Stimulated activated CD8-positive, alpha-beta memory T cell treated with anti-CD3 and anti-CD28 coated beads, Interleukin-12 subunit alpha, Interleukin-12 subunit beta, amount 100 ng/mL, for 4 hours (primary cell): ENCODE data around the gene SEM1.
A peak's percentile ranks its signal among the peaks of the same experiment; 100 is the strongest.
"Not testable (repeated sequence)": the region's sequence is repeated elsewhere in the genome, so short reads cannot be mapped to it uniquely, and the experiment has no call there.

Source experiments
- DNase-seq: peaks from one replicate; pipeline ENCODE4 v3.0.0-alpha.2; 2020; ENCODE audit warnings: low read depth

SEM1 gene

DNA sequence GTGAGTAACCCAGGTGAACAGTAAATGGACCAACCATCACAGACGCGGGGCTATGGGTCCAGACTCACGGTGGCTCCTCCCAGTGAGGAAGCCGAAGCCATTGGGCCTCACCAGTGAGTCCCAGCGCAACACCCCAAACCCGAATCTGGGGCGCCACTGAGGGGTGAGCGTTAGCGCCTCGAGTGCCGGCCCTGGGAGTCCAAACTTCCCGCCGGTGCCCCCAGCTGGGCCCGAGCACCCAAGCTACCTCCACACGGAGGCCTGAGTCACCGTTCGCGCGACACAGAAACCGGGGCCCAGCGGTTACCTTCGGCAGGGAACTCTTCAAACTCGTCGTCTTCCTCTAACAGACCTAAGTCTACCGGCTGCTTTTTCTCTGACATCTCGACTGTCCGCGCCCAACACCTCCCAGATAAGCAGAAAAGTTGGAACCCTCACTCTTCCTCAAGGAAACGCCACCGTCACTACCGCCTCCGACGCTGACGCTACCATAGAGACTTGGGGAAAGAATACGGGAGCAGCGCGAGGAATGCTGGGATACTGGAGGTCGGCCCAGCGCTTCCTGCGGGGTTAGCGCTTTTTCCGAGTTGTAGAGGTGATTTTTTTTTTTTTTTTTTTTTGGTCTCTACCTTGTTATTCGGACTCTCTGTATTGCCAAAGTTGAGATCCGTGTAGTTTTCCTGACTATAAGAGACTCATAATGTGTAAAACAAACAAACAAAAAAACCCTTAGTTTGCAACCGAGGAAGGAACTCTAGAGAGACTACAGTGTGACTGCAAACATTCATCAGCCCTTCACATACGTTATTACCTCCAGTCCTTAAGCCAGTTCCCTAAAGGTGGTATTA, at the start of gene SEM1:
SEM1 (minus strand) TSS at position 466 of the 848 bp plus-strand sequence; CDS start at position 383, 83 bp downstream.
- peak; percentile 42 for DNase-seq

DNA sequence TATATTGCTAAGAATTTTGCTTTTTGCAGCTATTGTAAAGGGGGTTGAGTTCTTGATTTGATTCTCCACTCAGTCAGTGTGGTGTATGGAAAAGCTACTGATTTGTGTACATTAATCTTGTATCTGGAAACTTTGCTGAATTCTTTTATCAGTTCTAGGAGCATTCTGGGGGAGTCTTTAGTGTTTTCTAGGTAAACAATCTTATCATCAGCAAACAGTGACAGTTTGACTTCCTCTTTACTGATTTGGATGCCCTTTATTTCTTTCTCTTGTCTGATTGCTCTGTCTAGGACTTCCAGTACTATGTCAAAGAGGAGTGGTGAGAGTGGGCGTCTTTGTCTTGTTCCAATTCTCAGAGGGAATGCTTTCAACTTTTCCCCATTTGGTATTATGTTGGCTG, 48.2 kb upstream of the SEM1 start:
- DNase-seq, result not testable (repeated sequence)

DNA sequence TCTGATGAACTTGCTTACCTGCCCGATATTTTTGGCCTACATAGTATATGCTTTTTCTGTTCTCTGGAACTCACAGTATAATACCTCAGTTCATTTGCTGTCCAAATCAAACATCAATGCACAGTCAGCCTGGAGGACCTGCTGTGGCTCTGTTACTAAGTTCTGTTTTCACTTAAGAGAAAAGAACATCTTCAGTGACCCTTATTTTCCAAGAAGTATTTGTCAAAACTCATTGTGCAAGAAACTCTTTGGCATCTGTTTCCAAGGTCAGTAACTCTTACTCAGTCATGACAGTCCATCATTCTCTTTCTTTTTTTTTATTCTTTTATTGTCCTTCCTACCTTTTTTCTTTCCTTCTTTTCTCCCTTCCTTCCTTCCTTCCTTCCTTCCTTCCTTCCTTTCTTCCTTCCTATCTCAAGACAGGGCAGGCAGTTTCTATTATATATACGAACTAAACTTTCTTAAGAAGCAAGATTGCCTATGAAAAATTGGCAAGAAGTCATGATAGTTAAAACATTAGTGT, 37.8 kb upstream of the SEM1 start:
- no peak for DNase-seq

DNA sequence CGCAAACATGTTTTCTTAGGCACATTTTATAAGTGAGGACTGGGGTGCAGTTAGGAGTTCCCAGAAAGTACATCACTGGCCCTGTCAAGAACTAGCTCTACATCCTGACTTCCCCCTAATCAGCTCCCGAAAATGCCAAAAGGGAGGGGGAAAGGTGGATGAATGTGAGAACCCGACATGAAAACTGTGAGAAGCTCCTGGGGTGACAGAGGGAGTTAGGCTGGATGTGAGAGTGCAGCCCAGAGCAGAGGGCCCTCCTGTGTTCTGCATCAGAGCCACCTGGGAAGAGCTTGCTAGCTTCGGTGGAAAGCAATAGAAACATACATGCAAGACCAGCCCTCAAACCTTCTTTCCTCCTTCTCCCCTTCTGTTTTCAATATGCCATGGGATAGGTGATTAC, 30.5 kb upstream of the SEM1 start:
- no peak for DNase-seq

DNA sequence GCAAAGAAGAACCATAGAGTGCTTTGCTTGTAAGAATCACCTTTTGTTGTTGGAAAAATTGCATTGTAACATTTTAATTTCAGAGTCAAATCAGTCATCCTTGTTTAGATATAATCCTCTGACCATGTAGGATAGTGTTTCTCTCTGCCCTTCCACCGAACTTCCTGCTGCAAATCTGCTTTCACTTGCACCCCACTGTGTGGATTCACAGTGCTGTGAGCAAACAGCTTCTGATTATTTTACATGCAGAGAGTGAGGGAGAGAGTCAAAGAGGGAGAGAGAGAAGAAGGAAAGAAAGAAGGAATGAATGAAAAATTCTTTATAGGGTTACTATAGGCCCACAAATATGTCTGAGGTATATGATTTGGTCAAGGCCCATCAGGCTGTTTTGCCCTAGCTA, 30.0 kb upstream of the SEM1 start:
- no peak for DNase-seq

DNA sequence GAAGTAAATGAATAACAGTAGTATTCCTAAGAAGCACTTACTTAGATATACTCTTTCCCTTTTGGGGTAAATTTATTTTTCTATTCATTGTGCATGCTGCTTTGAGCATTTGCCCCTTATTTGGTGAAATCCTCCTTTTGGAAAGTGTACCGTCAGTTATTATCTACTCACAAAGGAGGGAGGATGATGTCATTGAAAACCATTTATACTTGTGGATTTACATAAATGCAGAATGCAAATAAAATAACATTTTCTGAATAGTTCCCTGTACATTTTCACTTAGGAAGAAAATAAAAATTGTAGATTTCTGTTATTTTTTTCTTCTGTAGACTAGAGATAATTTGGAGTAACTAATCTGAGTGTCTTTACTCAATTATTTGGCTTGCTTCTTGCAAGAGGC, 29.5 kb upstream of the SEM1 start:
- no peak for DNase-seq

DNA sequence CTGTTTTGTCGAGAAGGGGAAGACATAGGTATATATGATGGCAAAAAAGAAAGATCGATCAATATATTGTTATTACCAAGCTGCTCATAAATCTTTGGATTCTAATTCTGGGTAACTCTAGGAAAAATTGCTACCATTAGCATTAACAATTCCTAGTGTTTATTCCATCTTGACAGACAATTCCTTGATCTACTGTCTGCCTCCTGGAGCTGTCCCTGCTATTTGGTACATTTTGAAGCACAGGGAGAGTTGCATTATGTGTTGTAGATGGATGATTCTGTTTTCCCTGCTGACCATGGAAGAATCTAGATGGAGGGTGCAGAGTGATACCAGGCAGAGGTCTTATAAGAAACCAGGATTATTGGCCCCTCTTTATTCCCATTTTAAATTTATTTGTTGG, 29.1 kb upstream of the SEM1 start:
- DNase-seq, result no peak

DNA sequence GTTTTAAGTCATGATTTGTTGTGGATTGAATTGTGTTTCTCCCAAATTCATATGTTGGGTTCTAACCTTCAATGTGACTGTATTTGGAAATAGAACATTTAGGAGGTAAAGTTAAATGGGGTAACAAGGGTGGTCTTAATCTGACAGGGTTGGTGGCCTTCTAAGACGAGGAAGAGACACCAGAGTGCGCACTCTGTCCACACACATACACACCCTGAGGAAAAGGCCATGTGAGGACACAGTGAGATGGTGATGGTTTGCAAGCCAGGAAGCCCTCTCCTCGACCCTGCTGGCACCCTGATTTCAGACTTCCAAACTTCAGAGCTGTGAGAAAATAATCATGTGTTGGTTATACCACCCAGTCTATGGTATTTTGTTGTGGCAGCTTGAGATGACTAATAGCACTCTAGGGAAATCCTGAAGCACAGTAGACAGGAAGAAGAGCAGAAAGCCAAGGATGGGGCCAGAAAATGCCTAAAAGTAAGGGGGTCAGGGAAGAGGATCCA, 28.0 kb upstream of the SEM1 start:
- DNase-seq, result no peak

DNA sequence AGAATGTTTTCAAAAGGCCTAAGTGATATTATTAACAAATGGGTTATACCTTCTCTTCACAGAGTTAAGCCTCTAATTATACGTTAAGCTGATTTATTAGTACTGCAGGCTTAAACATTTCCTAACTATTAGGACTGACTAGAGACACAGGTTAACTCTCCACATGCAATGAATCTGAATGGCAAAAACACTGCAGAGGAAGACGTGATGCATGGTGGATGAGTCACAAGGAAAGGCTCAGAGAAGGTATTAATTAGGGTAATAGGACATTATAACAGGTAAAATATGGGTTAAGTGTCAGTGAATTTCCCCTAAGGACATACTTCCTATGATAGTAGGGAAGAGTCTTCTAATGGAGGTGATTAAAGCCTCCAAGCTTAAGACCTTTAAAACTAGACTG, 24.7 kb upstream of the SEM1 start:
- DNase-seq, result no peak

DNA sequence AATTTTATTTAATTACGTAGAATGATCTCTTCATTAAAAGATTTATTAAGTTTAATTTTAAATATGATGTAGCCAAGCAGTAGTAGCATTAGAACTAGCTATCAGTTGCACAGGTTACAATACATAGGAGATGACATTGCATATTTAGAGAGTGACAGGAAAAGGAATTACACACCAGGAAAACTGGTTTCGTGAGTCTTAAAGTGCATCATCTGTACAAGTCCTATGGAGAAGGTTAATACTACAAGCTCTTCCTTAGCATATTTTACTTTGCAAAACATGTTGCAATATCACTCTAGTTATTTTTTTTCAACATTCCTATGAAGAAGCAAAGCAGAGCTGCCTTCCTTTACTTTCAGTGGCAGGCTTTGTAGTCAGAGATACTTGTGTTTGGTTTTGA, 20.2 kb upstream of the SEM1 start:
- DNase-seq, result no peak

DNA sequence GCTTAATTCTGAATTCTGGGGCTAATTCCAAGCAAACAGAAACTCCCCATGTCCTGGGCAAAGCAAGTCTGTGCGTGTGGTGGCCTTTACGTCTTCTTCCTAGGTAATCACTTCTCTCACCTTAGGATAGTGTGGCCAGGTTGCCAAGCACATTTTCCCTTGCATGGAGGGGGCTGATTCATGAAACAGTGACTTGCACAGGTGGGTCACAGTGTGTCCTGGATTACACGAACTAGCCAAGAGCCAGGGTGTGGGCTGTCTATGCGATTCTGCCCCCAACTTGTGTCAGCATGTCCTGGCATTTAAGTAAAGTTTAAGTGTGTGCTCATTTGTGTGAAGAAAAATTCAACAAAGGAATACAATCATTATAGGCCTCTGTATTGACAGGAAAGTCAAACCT, 18.5 kb upstream of the SEM1 start:
- no peak for DNase-seq

DNA sequence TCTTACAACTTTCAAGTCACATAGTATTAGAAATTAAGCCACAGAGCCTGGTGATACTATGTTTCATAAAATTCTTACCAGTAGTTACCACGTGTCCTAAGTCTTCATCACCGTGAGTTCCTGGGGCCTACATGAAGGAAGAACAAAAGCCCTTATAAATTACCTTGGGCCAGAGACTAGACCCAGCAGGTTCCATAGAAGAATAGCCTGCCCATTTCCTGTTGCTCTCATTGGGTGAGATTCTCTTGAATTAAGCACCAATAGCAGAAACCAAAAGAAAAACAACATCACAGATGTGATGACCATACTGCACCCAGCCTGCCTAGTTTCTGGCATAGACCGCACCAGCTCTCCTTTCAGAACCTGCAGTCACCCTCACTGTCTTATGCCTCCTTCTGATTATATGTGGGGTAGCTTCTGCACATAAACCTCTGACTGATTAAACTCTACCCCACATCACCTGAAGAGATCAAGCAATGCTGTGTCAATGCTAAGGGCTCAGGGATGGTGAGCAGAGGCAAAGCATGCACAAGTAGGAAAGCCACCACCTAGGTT, 18.0 kb upstream of the SEM1 start:
- no peak for DNase-seq

DNA sequence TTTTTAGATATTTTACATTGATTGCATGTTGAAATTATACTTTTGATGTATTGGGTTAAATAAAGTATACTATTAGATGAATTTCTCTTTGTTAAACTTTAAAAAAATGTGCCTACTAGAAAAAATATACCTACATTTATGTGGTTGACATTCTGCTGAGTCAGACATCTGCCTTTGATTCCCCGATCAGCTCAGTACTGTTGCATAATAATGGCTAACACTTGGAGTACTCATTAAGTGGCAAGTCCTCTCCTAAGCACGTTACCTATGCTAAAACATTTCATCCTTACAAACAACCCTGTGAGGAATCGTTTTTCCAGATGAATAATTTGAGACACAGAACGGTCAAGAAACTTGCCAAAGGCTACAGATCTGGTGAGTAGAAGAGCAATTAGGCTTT, 14.0 kb upstream of the SEM1 start:
- DNase-seq, result no peak

DNA sequence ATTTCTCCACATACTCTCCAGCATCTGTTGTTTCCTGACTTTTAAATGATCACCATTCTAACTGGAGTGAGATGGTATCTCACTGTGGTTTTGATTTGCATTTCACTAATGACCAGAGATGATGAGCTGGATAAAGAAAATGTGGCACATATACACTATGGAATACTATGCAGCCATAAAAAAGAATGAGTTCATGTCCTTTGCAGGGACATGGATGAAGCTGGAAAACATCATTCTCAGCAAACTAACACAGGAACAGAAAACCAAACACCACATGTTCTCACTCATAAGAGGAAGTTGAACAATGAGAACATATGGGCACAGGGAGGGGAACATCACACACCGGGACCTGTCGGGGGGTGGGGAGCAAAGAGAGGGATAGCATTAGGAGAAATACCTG, 13.3 kb upstream of the SEM1 start:
- DNase-seq, result not testable (repeated sequence)

DNA sequence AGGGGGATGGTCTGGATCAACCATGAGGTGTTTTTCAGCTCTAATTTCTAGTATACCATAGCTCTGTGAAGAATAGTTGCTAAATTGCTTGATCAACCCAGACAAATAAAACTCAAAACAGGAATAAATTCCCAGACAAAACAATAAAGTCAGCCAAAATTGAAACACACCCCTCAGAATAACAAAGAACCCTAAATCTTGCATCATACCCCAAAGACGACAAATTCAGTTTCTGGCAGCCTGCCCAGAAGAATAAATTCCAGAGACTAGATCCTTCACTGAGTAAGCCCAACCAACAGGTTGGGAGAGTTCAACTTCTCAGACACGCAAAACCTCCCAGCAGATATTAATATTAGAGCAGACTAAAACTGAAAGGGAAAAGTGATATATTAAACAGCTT, 11.2 kb upstream of the SEM1 start:
- DNase-seq, result no peak

DNA sequence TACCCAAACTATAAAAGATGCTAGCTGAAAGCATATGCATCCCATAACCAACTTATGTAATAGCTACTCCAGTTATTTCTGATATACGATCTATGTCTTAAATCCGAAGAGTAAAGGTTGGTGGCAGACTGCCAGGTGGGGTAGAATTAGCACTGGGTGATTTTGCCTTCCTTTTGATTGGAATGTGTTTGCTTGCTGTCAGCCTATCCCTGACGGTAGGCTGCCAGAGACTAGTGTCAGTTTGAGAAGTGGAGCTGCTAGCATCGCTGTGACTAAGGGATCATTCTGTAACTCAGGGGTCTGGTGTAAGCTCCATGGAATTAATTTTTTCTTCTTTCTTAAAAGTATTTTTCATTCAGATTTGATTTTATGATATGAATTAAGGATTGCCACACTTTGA, 9.5 kb upstream of the SEM1 start:
- no peak for DNase-seq

DNA sequence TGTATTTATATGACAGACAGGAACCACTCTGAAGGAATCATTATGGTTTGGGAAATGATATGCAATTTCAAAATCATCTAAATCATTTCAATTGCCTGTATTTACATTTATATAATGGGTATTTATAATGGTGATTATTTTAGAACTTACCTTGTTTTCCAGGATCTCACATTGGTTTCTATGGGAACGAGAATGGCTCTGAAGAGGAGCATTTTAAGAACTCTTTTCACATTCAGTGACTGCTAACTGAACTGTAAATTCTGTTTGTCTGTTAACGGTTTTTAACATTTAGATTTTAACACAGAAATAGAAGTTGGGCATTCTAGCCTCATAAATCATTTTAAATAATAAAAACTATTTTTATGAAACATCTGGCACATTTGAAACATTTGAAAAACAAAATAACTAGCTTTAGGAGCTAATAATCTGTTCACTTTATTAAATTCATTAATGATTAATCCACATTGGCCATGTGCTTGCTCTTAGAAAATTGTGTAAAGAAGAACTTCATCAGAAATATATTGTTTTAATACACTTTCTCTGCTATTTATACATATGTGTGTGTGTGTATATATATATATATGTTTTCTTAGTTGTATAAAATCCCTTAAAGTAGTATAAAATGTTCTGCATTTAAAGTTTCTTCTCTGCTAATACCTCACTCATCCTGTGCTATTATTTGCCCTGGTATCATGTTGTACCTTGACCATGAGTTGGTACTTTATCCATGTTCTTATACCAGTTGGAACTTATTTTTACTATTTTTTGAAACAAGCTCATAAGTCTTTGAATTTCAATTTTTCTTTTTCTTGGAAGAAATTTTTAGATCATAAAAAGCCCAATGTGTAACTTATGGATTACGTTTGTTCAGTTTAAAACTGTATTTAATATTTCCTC, 8.7 kb upstream of the SEM1 start:
- no peak for DNase-seq

DNA sequence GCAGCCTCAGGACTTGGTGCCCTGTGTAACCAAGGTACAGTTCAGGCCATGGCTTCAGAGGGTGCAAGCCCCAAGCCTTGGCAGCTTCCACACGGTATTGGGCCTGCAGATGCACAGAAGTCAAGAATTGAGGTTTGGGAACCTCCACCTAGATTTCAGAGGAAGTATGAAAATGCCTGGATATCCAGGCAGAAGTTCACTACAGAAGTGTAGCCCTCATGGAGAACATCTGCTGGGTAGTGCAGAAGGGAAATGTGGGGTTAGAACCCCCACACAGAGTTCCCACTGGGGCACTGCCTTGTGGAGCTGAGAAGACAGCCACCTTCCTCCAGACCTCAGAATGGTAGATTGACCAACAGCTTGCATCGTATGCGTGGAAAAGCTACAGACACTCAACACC, 3.4 kb upstream of the SEM1 start:
- no peak for DNase-seq

DNA sequence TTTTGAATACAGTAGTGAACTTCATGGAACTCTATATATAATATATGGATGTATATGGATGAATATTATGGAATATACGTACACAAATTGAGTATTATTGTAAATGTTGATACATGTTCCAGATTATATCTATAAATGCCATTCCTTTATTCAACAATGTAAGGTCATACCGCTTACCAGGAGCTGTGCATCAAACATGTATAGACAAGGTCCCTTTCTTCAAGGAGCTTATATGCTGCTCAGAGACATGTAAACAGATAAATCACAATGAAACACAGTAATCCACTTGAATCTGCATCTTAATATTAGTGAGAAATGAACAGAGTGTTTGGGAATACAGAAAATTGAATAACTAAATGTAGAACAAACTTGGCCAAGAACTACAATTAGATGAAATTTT, 898 bp upstream of the SEM1 start:
- DNase-seq, result no peak

DNA sequence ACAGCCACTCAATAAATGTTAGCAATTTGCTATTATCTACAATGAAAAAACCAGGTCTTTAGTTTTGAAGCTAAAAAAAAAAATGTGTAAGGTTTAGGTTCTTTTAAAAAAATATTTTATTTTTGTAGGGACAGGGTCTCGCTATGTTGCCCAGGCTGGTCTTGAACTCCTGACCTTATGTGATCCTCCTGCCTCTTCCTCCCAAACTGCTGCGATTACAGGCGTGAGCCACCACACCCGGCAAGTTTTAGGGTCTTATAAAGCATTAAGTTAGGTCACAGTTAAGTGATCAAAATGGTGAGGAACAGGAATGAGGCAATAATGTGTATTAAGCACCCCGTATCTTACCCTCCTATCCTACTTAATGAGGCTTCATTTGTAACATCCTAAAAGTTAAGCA, 774 bp downstream of the SEM1 start:
- no peak for DNase-seq

DNA sequence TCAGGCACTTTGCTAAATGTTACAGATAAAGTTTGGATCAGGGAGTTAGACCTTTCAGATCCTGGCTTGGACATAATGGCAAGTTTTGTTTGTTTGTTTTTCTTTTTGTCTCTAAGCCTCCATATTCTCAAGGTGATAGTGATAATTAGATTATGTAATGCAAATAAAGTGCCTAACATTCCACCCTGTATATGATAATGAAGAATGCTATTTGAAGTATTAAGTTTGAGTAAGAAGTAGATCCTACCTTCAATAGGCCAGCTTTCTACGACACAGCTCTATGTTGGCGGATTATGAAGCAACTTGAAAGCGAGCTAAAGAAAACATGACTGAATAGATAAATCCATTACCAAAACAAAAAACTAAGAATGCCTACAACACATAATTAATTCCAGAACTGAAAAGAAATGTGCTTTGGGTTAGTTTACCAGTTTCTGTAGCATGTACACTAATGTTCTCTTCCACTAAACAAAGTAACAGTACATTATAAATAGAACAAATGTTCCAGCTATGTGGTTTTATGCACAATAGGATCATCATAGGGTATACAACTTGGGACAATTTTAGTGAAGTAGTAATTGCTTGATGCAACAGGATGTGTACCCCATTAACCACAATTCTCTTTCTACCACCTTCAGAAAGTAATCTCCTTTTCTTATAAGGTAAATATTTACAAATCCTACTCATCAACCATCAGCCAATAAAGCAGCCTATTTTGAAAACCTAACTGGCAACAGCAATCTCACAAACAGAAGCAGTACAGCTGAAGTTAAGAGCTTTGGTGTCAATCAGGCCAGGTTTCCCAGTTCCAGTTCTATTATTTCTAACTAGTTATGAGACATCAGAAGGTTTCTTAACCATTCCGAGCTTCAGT, 1.5 kb downstream of the SEM1 start:
- no peak for DNase-seq

DNA sequence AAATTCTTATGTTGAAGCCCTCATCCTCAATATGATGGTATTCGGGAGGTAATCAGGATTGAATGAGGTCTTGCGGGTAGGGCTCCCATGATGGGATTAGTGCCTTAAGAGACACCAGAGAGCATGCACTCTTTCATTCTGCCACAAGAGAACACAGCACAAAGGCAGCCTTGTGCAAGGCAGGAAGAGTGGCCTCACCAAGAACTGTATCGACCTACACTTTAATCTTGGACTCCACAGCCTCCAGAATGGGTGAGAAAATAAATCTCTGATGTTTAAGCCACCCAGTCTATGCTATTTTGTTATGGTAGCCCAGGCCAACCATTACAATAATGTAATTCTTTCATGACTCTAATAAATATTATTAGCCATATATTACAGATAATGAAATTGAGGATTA, 8.4 kb downstream of the SEM1 start:
- DNase-seq, result no peak
